ENCODE data around the gene CYSTM1. TPM values are rescaled to one million over a fixed set of nuclear protein-coding genes. Genes with fewer than 3 reads are reported as not detected.

The CYSTM1 gene
- total and polyA plus RNA-seq, 5 donors from 2014 or later, result 7.1 to 26.4 (median 13.0) TPM

DNA sequence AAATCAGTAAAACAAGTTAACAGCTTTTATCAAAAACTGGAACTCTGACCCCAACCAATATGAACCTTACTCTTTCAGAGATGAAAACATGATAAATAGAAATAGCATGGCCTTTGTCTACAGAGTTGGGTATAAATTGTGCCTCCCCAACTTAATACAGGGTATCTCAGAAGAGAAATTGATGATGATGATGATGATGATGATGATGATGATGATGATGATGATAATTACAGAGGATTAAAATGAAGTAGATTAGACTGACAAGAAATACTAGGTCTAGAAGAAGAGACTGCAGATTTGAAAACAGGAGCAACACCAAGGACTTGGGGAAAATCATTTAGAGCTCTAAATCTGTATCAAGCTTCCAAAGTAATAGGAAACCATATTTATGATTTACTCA lies 100.8 kb downstream of the CYSTM1 start:
- Mint-ChIP-seq H3K9me3 (peaks cover 0 to 4% (median 0%) of the 10 kb centered on the region in 7 donors), H3K27ac (peak overlapping the region in 2 of 3 donors; percentile 44 to 82), H3K4me1 (peaks cover 0 to 13% (median 5%) of the 10 kb centered on the region in 4 donors), H3K36me3 (peaks cover 25% of the 10 kb centered on the region), H3K4me3 (no peak overlapping the region), H3K27me3 (no peaks in the 10 kb centered on the region)
- Histone ChIP-seq H3K27me3 (ENCODE audit: control insufficient read depth, insufficient read depth, low read length) (no peaks in the 10 kb centered on the region), H3K4me1 (ENCODE audit: control insufficient read depth, insufficient read depth, low read length, poor library complexity, severe bottlenecking) (no peaks in the 10 kb centered on the region), H3K27ac (ENCODE audit: insufficient read depth, low read length, poor library complexity, severe bottlenecking) (no peak overlapping the region), H3K36me3 (ENCODE audit: control insufficient read depth, insufficient read depth, low read length) (peaks cover 11% of the 10 kb centered on the region), H3K9me3 (ENCODE audit: control insufficient read depth in 2 of 2, low read length in 2 of 2) (no peaks in the 10 kb centered on the region), H3K4me3 (ENCODE audit: low read depth, low read length) (no peak overlapping the region)
- ATAC-seq (ENCODE audit: low read depth in 2 of 2) (no peak), DNase-seq (no peak)

DNA sequence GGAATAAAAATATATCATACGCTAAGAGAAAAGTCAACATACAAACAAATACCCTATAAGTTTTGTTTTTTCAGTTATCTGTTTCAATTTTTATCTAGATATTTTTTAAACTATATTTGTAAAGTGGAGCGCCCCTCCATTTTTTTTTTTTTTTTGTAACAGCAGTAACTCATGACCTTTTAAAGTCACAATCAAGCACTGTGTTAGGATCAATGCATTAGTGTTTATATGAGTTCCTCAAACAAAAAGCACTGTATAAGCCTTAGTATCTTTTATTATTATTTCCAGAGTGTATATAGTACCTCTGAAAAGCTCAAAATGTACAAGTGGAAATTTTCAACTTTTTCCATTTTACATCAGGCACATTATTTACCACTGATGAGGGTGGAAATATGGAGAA lies 107.3 kb downstream of the CYSTM1 start:
- H3K36me3 Mint-ChIP-seq, result peaks cover 10% of the 10 kb centered on the region
- no peak overlapping the region for H3K27ac Mint-ChIP-seq
- peaks cover 8 to 22% (median 14%) of the 10 kb centered on the region in 4 donors for H3K4me1 Mint-ChIP-seq
- no peak for ATAC-seq (ENCODE audit: low read depth in 2 of 2)
- Histone ChIP-seq H3K27ac (ENCODE audit: insufficient read depth, low read length, poor library complexity, severe bottlenecking) (no peak overlapping the region), H3K27me3 (ENCODE audit: control insufficient read depth, insufficient read depth, low read length) (no peaks in the 10 kb centered on the region), H3K9me3 (ENCODE audit: control insufficient read depth in 2 of 2, low read length in 2 of 2) (no peaks in the 10 kb centered on the region), H3K4me1 (ENCODE audit: control insufficient read depth, insufficient read depth, low read length, poor library complexity, severe bottlenecking) (no peaks in the 10 kb centered on the region), H3K36me3 (ENCODE audit: control insufficient read depth, insufficient read depth, low read length) (peaks cover 11% of the 10 kb centered on the region), H3K4me3 (ENCODE audit: low read depth, low read length) (no peak overlapping the region)
- H3K4me3 Mint-ChIP-seq, result no peak overlapping the region
- peaks cover 0 to 4% (median 0%) of the 10 kb centered on the region in 7 donors for H3K9me3 Mint-ChIP-seq
- no peak for DNase-seq
- H3K27me3 Mint-ChIP-seq, result no peaks in the 10 kb centered on the region

DNA sequence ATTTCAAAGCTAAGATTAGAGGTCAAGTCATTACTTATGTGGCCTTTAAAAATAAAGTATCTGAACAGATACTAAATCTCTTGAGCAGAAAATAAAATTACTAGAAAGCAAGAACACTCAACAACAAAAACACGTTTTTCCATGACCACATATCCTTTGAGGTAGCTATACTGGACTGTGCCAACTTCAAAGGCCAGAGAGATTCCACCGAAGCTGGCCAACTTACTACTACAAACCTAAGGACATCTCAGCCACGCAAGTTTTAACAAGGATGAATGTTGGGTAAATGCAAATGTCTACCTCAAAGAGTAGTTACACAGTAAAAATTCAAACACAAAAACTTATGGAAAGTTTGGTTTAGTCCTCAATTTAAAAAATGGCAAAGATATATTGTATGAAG lies 109.0 kb downstream of the CYSTM1 start:
- Histone ChIP-seq H3K9me3 (ENCODE audit: control insufficient read depth in 2 of 2, low read length in 2 of 2) (no peaks in the 10 kb centered on the region), H3K27ac (ENCODE audit: insufficient read depth, low read length, poor library complexity, severe bottlenecking) (no peak overlapping the region), H3K4me1 (ENCODE audit: control insufficient read depth, insufficient read depth, low read length, poor library complexity, severe bottlenecking) (no peaks in the 10 kb centered on the region), H3K4me3 (ENCODE audit: low read depth, low read length) (no peak overlapping the region), H3K27me3 (ENCODE audit: control insufficient read depth, insufficient read depth, low read length) (no peaks in the 10 kb centered on the region), H3K36me3 (ENCODE audit: control insufficient read depth, insufficient read depth, low read length) (peaks cover 7% of the 10 kb centered on the region)
- Mint-ChIP-seq H3K4me1 (peaks cover 12 to 23% (median 18%) of the 10 kb centered on the region in 4 donors), H3K36me3 (peaks cover 4% of the 10 kb centered on the region), H3K4me3 (no peak overlapping the region), H3K27me3 (no peaks in the 10 kb centered on the region), H3K27ac (peak overlapping the region in 1 of 3 donors; percentile 15), H3K9me3 (no peaks in the 10 kb centered on the region)
- no peak for ATAC-seq (ENCODE audit: low read depth in 2 of 2)
- DNase-seq, result no peak

DNA sequence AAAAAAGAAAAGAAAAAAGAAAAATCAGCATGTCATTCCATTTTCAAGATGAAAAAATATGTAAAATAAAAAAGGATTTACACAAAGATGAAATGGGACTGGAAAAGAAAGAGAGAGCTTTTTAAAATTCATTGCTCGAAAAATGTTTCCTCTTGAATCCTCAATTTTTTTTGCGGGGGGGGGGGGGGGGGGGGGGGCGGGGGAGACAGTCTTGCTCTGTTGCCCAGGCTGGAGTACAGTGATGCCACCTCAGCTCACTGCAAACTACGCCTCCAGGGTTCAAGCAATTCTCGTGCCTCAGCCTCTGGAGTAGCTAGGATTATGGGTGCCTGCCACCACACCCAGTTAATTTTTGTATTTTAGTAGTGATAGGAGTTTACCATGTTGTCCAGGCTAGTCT lies 111.4 kb downstream of the CYSTM1 start:
- Histone ChIP-seq H3K27me3 (ENCODE audit: control insufficient read depth, insufficient read depth, low read length) (no peaks in the 10 kb centered on the region), H3K4me1 (ENCODE audit: control insufficient read depth, insufficient read depth, low read length, poor library complexity, severe bottlenecking) (no peaks in the 10 kb centered on the region), H3K27ac (ENCODE audit: insufficient read depth, low read length, poor library complexity, severe bottlenecking) (no peak overlapping the region), H3K9me3 (ENCODE audit: control insufficient read depth in 2 of 2, low read length in 2 of 2) (no peaks in the 10 kb centered on the region), H3K4me3 (ENCODE audit: low read depth, low read length) (no peak overlapping the region), H3K36me3 (ENCODE audit: control insufficient read depth, insufficient read depth, low read length) (no peaks in the 10 kb centered on the region)
- H3K27me3 Mint-ChIP-seq, result no peaks in the 10 kb centered on the region
- DNase-seq, result no peak
- no peak overlapping the region for H3K4me3 Mint-ChIP-seq
- no peaks in the 10 kb centered on the region for H3K9me3 Mint-ChIP-seq
- H3K4me1 Mint-ChIP-seq, result peaks cover 17 to 36% (median 28%) of the 10 kb centered on the region in 4 donors
- peak overlapping the region in 1 of 3 donors; percentile 6 for H3K27ac Mint-ChIP-seq
- no peak for ATAC-seq (ENCODE audit: low read depth in 2 of 2)
- H3K36me3 Mint-ChIP-seq, result peaks cover 9% of the 10 kb centered on the region

DNA sequence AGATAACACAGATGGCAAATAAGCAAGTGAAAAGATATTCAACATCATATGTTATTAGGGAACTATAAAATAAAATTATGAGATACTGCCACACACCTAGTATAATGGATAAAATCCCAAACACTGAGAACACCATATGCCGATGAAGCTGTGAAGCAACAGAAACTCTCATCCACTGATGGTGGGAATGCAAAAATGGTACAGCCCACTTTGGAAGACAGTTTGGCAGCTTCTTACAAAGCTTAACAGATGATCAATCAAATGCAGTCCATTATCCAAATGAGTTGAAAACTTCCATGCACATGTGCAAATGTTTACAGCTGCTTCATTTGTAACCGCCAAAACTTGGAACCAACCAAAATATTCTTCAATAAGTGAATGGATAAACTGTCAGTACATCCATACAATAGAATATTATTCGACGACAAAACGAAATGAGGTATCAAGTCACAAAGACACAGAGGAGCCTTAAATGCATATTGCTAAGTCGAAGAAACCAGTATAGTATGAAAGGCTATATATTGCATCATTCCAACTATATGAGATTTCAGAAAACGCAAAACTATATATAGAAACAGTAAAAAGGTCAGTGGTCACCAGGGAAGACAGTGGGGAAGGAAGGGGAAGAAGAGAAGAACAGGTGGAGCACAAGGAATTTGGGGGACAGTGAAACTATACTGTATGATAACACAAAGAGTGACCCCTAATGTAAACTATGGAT lies 113.0 kb downstream of the CYSTM1 start:
- Mint-ChIP-seq H3K4me3 (no peak overlapping the region), H3K9me3 (no peaks in the 10 kb centered on the region), H3K27me3 (no peaks in the 10 kb centered on the region), H3K4me1 (peaks cover 20 to 39% (median 31%) of the 10 kb centered on the region in 4 donors), H3K27ac (no peak overlapping the region), H3K36me3 (peaks cover 9% of the 10 kb centered on the region)
- ATAC-seq (ENCODE audit: low read depth in 2 of 2) (no peak), DNase-seq (no peak)
- Histone ChIP-seq H3K4me3 (ENCODE audit: low read depth, low read length) (no peak overlapping the region), H3K27me3 (ENCODE audit: control insufficient read depth, insufficient read depth, low read length) (no peaks in the 10 kb centered on the region), H3K9me3 (ENCODE audit: control insufficient read depth in 2 of 2, low read length in 2 of 2) (no peaks in the 10 kb centered on the region), H3K27ac (ENCODE audit: insufficient read depth, low read length, poor library complexity, severe bottlenecking) (no peak overlapping the region), H3K36me3 (ENCODE audit: control insufficient read depth, insufficient read depth, low read length) (no peaks in the 10 kb centered on the region), H3K4me1 (ENCODE audit: control insufficient read depth, insufficient read depth, low read length, poor library complexity, severe bottlenecking) (no peaks in the 10 kb centered on the region)

DNA sequence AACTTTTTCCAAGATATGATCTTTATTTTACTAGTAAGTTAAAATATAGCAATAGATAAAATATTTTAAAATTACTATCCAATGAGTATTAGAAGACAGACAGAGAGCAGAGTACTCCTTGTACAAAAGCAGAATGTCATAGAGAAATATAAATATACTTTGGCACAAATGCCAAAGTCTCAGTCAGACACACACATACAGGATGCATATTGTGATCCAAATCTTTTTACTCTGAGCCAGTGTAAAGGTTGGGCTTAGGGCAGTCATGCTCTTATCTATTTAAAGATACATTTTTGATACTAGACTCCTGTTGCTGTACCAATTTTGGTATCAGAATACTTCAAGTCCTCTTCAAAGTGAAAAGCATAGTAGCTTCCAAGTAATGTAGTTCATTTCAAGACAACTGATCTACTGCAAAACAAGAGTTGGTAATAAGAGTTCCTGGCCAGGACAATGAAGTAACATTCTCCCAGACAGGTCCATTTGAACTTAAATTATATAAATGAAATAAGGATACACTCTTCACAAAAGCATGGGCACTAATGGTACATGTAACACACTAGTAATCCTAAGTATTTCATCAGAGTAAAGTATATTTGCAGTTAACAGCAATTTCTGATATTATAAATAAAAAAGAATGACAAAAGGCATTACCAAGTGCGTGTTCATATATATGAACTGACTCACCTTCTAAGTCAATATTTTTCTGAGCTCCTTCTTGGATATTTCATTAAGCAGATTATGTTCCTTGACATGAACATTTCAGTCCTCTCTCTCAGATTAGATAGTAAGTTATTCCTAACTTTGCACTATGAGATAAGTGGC lies 117.4 kb downstream of the CYSTM1 start:
- H3K4me3 Mint-ChIP-seq, result no peak overlapping the region

More for the DNA sequence above, 117.4 kb downstream of the CYSTM1 start:
- H3K27ac ChIP-seq (ENCODE audit: insufficient read depth, low read length, poor library complexity, severe bottlenecking), result no peak overlapping the region
- ATAC-seq (ENCODE audit: low read depth in 2 of 2), result no peak
- Mint-ChIP-seq H3K9me3 (no peaks in the 10 kb centered on the region), H3K27me3 (no peaks in the 10 kb centered on the region), H3K4me1 (peaks cover 41 to 54% (median 43%) of the 10 kb centered on the region in 4 donors), H3K27ac (peak overlapping the region in 1 of 3 donors; percentile 33), H3K36me3 (peaks cover 21% of the 10 kb centered on the region)
- peaks cover 12% of the 10 kb centered on the region for H3K4me1 ChIP-seq (ENCODE audit: control insufficient read depth, insufficient read depth, low read length, poor library complexity, severe bottlenecking)
- H3K36me3 ChIP-seq (ENCODE audit: control insufficient read depth, insufficient read depth, low read length), result peaks cover 7% of the 10 kb centered on the region
- H3K27me3 ChIP-seq (ENCODE audit: control insufficient read depth, insufficient read depth, low read length), result no peaks in the 10 kb centered on the region
- H3K9me3 ChIP-seq (ENCODE audit: control insufficient read depth in 2 of 2, low read length in 2 of 2), result no peaks in the 10 kb centered on the region
- no peak overlapping the region for H3K4me3 ChIP-seq (ENCODE audit: low read depth, low read length)
- no peak for DNase-seq

Data from CD4-positive, CD25-positive, alpha-beta regulatory T cell (primary cell).